ENCODE results near the gene MED15. TPM values are rescaled to one million over a fixed set of nuclear protein-coding genes. Genes with fewer than 3 reads are reported as not detected.

MED15 gene
- polyA plus RNA-seq, 2 of the 4 experiments (the other 2 are of a cell fraction), result 10.7 to 29.7 TPM

DNA sequence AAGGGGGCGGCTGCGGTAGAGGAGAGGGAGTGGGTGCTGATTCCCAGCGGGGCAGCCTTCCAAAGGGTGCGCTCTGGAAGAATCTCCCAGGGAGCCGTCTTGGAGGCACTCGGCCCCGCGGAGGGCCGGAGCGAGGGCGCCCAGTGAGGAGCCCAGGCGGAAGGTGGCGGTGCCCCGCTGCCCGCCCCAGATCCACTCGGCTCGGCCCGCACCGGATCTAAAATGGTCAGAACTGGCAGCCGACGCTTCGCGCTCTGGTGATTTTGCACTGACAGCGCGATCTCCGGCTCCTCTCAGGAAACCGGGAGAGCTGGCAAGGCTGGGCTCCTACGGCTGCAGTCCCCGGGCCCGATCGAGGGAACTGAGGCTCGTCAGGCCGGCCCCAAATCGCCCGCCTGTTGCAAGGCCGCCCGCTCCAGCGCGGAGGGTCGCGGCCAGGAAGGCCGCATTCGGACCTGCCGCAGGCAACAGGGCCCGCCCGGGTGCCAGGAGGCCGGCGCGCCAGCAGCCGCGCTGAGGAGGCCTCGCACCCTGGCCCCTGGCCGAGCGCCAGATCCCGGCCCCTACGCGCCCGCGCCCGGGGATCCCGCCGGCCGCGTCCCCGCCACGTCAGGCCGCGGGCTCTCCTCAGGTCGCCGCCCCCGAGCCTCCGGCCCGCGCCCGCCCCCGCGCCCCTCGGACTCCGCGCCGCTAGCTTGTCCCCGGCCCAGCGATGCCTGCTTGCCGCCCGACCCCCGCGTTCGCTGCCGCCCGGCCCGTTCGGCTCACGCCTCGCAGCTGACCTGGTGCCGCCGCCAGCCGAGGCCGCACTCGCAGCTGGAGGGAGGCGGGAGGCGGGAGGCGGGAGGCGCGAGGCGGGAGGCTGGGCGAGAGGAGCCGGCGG lies 12.2 kb upstream of the MED15 start, which contains the start of gene KLHL22 (continued):
- TF ChIP-seq CHD2 (IDR thresholded peaks at IDR 0.05; ENCODE audit: low read length, partially characterized antibody) (no peak), BCL3 (IDR thresholded peaks at IDR 0.05) (no peak)

- Histone ChIP-seq H3K4me1 (peaks cover 12% of the 10 kb centered on the region; the same call in 2 of the 3 replicates), H3K4me2 (peak overlapping the region; percentile 97), H3K9me3 (no peaks in the 10 kb centered on the region), H3K4me3 (peak overlapping the region; percentile 84), H3K27ac (peak overlapping the region; percentile 96 to 97)
- no peak for FAIRE-seq
- peak; percentile 76 to 86 for DNase-seq (ENCODE audit: low read depth in 1 of 2, low spot score in 1 of 2)
- CTCF ChIA-PET, result no interaction called here
- WGBS (ENCODE audit: missing lambda C conversion rate), result under 1% methylated on average over 33 of the region's 54 CpGs
- ATAC-seq, result peak; percentile 87 to 94
- POLR2A ChIA-PET, result interaction anchor here (0.6 to 1.1 kb wide), 8 partner anchors 8 to 456 kb away, joined by 3 to 5 read pairs (median 3); no protein-coding TSS in a partner anchor
- TF ChIP-seq CTCF (IDR thresholded peaks at IDR 0.05) (peak; percentile 60), RNF2 (IDR thresholded peaks at IDR 0.05; ENCODE audit: borderline replicate concordance, low read depth) (no peak), MYC (IDR thresholded peaks at IDR 0.05; ENCODE audit: borderline replicate concordance, low read length) (no peak), POLR2A (IDR thresholded peaks at IDR 0.05; ENCODE audit: low read length) (peak; percentile 52), PHF8 (IDR thresholded peaks at IDR 0.05; ENCODE audit: borderline replicate concordance, low read depth) (peak; percentile 73; the same call in 1 of the 2 replicates), HEYL (CRISPR knock-in tag; IDR thresholded peaks at IDR 0.05) (no peak), EP300 (IDR thresholded peaks at IDR 0.05) (no peak), NFE2L2 (conservative IDR thresholded peaks at IDR 0.05; ENCODE audit: low read length) (no peak), E2F6 (IDR thresholded peaks at IDR 0.05; ENCODE audit: borderline replicate concordance, low read depth) (peak; percentile 39; the same call in 1 of the 2 replicates), ZFP36 (IDR thresholded peaks at IDR 0.05; ENCODE audit: borderline replicate concordance, partially characterized antibody) (no peak), ZNF302 (CRISPR knock-in tag; IDR thresholded peaks at IDR 0.05) (no peak), CHD4 (IDR thresholded peaks at IDR 0.05; ENCODE audit: borderline replicate concordance) (no peak), FOXS1 (CRISPR knock-in tag; IDR thresholded peaks at IDR 0.05) (no peak), ZC3H11A (IDR thresholded peaks at IDR 0.05) (no peak), NPAS2 (CRISPR knock-in tag; IDR thresholded peaks at IDR 0.05; ENCODE audit: borderline replicate concordance) (no peak), JUN (IDR thresholded peaks at IDR 0.05) (peak; percentile 35 to 56; a peak in 2 of 5 replicates), CEBPB (IDR thresholded peaks at IDR 0.05) (no peak), ZSCAN20 (CRISPR knock-in tag; IDR thresholded peaks at IDR 0.05) (no peak), RFX5 (IDR thresholded peaks at IDR 0.05) (no peak), RAD21 (conservative IDR thresholded peaks at IDR 0.05 in 1 of 2, IDR thresholded peaks at IDR 0.05 in 1 of 2) (peak; percentile 53 to 55), FOSL2 (IDR thresholded peaks at IDR 0.05) (no peak), FOSL2 (CRISPR knock-in tag; IDR thresholded peaks at IDR 0.05) (no peak), TFCP2L1 (CRISPR knock-in tag; IDR thresholded peaks at IDR 0.05) (no peak), EHF (CRISPR knock-in tag; IDR thresholded peaks at IDR 0.05) (no peak), HOXB13 (CRISPR knock-in tag; IDR thresholded peaks at IDR 0.05; ENCODE audit: low read depth) (no peak), ESRRA (IDR thresholded peaks at IDR 0.05; ENCODE audit: borderline replicate concordance, low read length) (no peak), HDAC2 (IDR thresholded peaks at IDR 0.05) (no peak), SREBF2 (IDR thresholded peaks at IDR 0.05) (no peak), HOXA7 (CRISPR knock-in tag; IDR thresholded peaks at IDR 0.05) (no peak)
- TF ChIP-seq, protein P1, sequence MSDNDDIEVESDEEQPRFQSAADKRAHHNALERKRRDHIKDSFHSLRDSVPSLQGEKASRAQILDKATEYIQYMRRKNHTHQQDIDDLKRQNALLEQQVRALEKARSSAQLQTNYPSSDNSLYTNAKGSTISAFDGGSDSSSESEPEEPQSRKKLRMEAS (IDR thresholded peaks at IDR 0.05), result peak; percentile 78
- TF ChIP-seq, protein P2, sequence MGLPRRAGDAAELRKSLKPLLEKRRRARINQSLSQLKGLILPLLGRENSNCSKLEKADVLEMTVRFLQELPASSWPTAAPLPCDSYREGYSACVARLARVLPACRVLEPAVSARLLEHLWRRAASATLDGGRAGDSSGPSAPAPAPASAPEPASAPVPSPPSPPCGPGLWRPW (IDR thresholded peaks at IDR 0.05), result no peak
- TF ChIP-seq, protein P3, sequence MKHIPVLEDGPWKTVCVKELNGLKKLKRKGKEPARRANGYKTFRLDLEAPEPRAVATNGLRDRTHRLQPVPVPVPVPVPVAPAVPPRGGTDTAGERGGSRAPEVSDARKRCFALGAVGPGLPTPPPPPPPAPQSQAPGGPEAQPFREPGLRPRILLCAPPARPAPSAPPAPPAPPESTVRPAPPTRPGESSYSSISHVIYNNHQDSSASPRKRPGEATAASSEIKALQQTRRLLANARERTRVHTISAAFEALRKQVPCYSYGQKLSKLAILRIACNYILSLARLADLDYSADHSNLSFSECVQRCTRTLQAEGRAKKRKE (CRISPR knock-in tag; IDR thresholded peaks at IDR 0.05; ENCODE audit: low read depth), result no peak
Observed at GRCh38 chr22:20495861-20496681, 11.3 kb upstream of the MED15 start.

Measured in A549 (cell line).